A673 (cell line): ENCODE data around the gene GZF1.

ENCODE experiments used
- CTCF ChIP-seq: fragments of 300-800, 200-600 bp; sonication (generic); conservative IDR thresholded peaks from 2 replicates; pipeline ENCODE4 v1.5.1; 2017; ENCODE audit warnings: low read depth, mild to moderate bottlenecking, antibody characterized with exemption, low read length, moderate library complexity, mixed read lengths
- EZH2 ChIP-seq: fragments of 200-600 bp; sonication (generic); IDR thresholded peaks from 2 replicates; pipeline ENCODE4 v1.6.1; 2017; ENCODE audit warnings: borderline replicate concordance, low read depth, mild to moderate bottlenecking, mixed read lengths, antibody characterized with exemption, low read length; ENCODE audit not compliant: poor library complexity, severe bottlenecking

- TF ChIP-seq CTCF (no peak), EZH2 (no peak)
Measured at GRCh38 chr20:23350196-23350903, 11.6 kb upstream of the GZF1 start, which contains the start of gene NXT1.
